Right lobe of liver (tissue), 6 donors: Measurements from ENCODE around the gene LMBRD1. TPM values are rescaled to one million over a fixed set of nuclear protein-coding genes. Genes with fewer than 3 reads are reported as not detected.

Experiments used
- ATAC-seq, 4 donors: fragments of 200-7000 bp; cut with Tn5 transposase; one replicate each; pipeline ENCODE4 v1.9.1; 2020; ENCODE audit warnings: mild to moderate bottlenecking in 4 of 4, moderate library complexity in 4 of 4
- DNase-seq, 3 donors: peaks; one replicate each; pipeline ENCODE4 v3.0.0-alpha.2; 2020
- H3K27ac ChIP-seq, 3 donors: fragments of 200-600 bp; one replicate each; pipeline ENCODE4 v1.8.0; 2022
- H3K27me3 ChIP-seq, 2 donors: fragments of 200-600 bp; one replicate each; pipeline ENCODE4 v1.8.0; 2022
- H3K36me3 ChIP-seq, 4 donors: fragments of 200-600 bp; sonication (generic) in 1 of 4; one replicate each; pipeline versions ENCODE4 v1.5.1 to v1.8.0; 2017 to 2022; ENCODE audit warnings: control low read depth in 1 of 4
- H3K4me1 ChIP-seq, 4 donors: fragments of 200-600 bp; sonication (generic) in 1 of 4; one replicate each; pipeline versions ENCODE4 v1.5.1 to v1.8.0; 2017 to 2022; ENCODE audit warnings: control low read depth in 1 of 4
- H3K4me3 ChIP-seq, 3 donors: fragments of 200-600 bp; one replicate each; pipeline ENCODE4 v1.8.0; 2022
- H3K9me3 ChIP-seq, 4 donors: fragments of 200-600 bp; sonication (generic) in 1 of 4; one replicate each; pipeline versions ENCODE4 v1.5.1 to v1.8.0; 2017 to 2022; ENCODE audit warnings: control low read depth in 1 of 4
- POLR2A ChIP-seq: fragments of 450-650 bp; IDR thresholded peaks from one replicate; pipeline ENCODE4 v1.6.1; 2017; ENCODE audit warnings: antibody characterized with exemption, mild to moderate bottlenecking
- WGBS: methylation state at CpG from one replicate; pipeline ENCODE4 v1.1.6; 2018; ENCODE audit warnings: low coverage, low lambda C conversion rate; ENCODE audit not compliant: insufficient coverage; ENCODE audit errors: missing lambda C conversion rate; 5-methylcytosine and 5-hydroxymethylcytosine counted together
- intact Hi-C, 2 donors: fragments of 100-400 bp; cut with DNase I; formaldehyde crosslinking; loops; one replicate each; pipeline versions ENCODE4 v1.11.2 to v1.14.1; 2022
- total RNA-seq, 6 experiments: library from RNA; depleted of rRNA in 2 of 6; stranded (reverse); fragments of >200 nt in 2 of 6; fragmentation: NEBNext Ultra II Directional in 3 of 6; extraction: Animal tissue kit (Norgen Biotek cat#: 25700) in 3 of 6; gene quantifications; one replicate each; pipeline versions ENCODE4 v1.1.0 to v1.2.4, GENCODE V29; 2016 to 2023
- TF ChIP-seq, protein P1 (sequence below), 4 donors: fragments of 200-600 bp in 3 of 4; fragments of 450-650 bp in 1 of 4; IDR thresholded peaks; one replicate each; pipeline versions ENCODE4 v1.5.1 to v1.8.0; 2016 to 2022; ENCODE audit warnings: antibody characterized with exemption in 4 of 4, mild to moderate bottlenecking in 2 of 4
- donor health status: DM: no; HTN: yes; CAD: no.
- donor health status: DM: no; HTN: no; CAD: no.
- donor health status: DM: no; HTN: no; CAD: no.
- donor health status: DM: no; HTN: yes; CAD: no.
- donor health status: DM: no; HTN: yes; CAD: no.

Gene LMBRD1
- total RNA-seq, 6 experiments from 2014 or later, result 37.9 to 57.7 (median 50.2) TPM

- 30% methylated on average over 2 of the region's 2 CpGs for WGBS
- Histone ChIP-seq H3K36me3 (no peaks in the 10 kb centered on the region), H3K9me3 (no peaks in the 10 kb centered on the region), H3K27ac (peak overlapping the region in 1 of 3 donors; percentile 51), H3K4me1 (peaks cover 0 to 24% (median 0%) of the 10 kb centered on the region in 4 donors), H3K4me3 (no peak overlapping the region), H3K27me3 (no peaks in the 10 kb centered on the region)
- intact Hi-C loops, result no loop called here
- DNase-seq (peak; percentile 23 to 72 (median 54)), ATAC-seq (peak; percentile 88 to 98 (median 92))
- TF ChIP-seq POLR2A, result no peak
- TF ChIP-seq, protein P1, sequence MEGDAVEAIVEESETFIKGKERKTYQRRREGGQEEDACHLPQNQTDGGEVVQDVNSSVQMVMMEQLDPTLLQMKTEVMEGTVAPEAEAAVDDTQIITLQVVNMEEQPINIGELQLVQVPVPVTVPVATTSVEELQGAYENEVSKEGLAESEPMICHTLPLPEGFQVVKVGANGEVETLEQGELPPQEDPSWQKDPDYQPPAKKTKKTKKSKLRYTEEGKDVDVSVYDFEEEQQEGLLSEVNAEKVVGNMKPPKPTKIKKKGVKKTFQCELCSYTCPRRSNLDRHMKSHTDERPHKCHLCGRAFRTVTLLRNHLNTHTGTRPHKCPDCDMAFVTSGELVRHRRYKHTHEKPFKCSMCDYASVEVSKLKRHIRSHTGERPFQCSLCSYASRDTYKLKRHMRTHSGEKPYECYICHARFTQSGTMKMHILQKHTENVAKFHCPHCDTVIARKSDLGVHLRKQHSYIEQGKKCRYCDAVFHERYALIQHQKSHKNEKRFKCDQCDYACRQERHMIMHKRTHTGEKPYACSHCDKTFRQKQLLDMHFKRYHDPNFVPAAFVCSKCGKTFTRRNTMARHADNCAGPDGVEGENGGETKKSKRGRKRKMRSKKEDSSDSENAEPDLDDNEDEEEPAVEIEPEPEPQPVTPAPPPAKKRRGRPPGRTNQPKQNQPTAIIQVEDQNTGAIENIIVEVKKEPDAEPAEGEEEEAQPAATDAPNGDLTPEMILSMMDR (IDR thresholded peaks at IDR 0.05), result no peak
These were observed 21.6 kb upstream of the LMBRD1 start for GRCh38 chr6:69818223-69818930.

DNA sequence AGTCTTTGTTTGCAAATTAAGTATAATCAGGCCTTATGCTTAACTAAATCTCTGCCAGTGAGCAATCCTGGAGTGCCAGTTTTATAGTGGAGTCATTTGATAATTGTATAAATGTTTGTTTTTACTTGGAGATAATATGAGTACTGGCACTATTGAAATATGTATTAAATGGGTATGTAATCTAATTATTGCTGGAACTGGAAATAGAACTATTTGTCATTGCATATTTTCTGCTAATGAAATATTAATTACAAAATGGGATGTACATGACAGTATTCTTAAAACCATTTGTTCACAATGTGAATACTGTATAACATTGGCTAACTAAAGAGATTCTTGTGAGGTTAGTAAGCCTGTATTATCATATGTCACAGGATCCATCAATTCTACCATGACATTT lies 20.5 kb upstream of the LMBRD1 start:
- Histone ChIP-seq H3K4me3 (no peak overlapping the region), H3K36me3 (no peaks in the 10 kb centered on the region), H3K27me3 (no peaks in the 10 kb centered on the region), H3K27ac (no peak overlapping the region), H3K9me3 (no peaks in the 10 kb centered on the region), H3K4me1 (peaks cover 0 to 24% (median 0%) of the 10 kb centered on the region in 4 donors)
- DNase-seq (no peak), ATAC-seq (no peak)
- TF ChIP-seq, protein P1 (IDR thresholded peaks at IDR 0.05), result no peak
- TF ChIP-seq POLR2A, result no peak
- intact Hi-C loops, result no loop called here

- Histone ChIP-seq H3K27me3 (no peaks in the 10 kb centered on the region), H3K36me3 (no peaks in the 10 kb centered on the region), H3K27ac (no peak overlapping the region), H3K4me1 (peaks cover 0 to 24% (median 0%) of the 10 kb centered on the region in 4 donors), H3K9me3 (no peaks in the 10 kb centered on the region), H3K4me3 (no peak overlapping the region)
- DNase-seq (no peak), ATAC-seq (no peak)
- 68% methylated on average over 3 of the region's 3 CpGs for WGBS
- intact Hi-C loops, result no loop called here
- TF ChIP-seq, protein P1 (IDR thresholded peaks at IDR 0.05), result no peak
These were observed 19.8 kb upstream of the LMBRD1 start for GRCh38 chr6:69816569-69816968.

DNA sequence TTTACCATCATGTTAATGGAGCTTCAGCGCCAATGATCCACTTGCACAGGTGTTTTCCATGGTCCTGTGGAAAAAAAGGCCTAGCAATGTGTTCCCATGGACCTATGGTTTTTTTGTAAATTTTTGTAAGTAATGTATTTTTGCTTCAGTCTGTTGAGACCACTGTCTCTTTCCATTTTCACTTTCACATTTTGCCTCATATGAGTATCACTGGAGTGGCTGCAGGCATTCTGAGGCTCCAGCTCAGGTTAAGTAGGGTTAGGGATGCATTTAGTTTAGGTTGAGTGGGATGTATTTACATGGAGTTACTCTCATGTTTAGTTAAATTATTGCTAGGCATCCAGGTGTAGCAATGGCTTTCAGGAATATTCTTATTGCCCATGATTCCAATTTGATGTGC lies 19.2 kb upstream of the LMBRD1 start:
- peaks cover 0 to 24% (median 0%) of the 10 kb centered on the region in 4 donors for H3K4me1 ChIP-seq
- H3K27me3 ChIP-seq, result no peaks in the 10 kb centered on the region
- no peaks in the 10 kb centered on the region for H3K36me3 ChIP-seq
- WGBS, result 91% methylated on average over 1 of the region's 1 CpG
- no peak overlapping the region for H3K27ac ChIP-seq
- H3K9me3 ChIP-seq, result no peaks in the 10 kb centered on the region
- ATAC-seq (no peak), DNase-seq (no peak)
- no peak overlapping the region for H3K4me3 ChIP-seq
- intact Hi-C loops, result no loop called here
- TF ChIP-seq, protein P1 (IDR thresholded peaks at IDR 0.05), result no peak
- no peak for TF ChIP-seq POLR2A
